CD8-positive, alpha-beta memory T cell (primary cell): ENCODE results near the gene CNIH1. TPM values are rescaled to one million over a fixed set of nuclear protein-coding genes. Genes with fewer than 3 reads are reported as not detected.

Experiments used
- CTCF ChIA-PET: fragments of 350-600 bp; sonication (Branson Sonifier 250); formaldehyde crosslinking; loops from one replicate; lab custom pipeline; 2021; ENCODE audit warnings: antibody characterized with exemption; lab: Charles Lee
- POLR2A ChIA-PET: fragments of 350-600 bp; sonication (Branson Sonifier 250); formaldehyde crosslinking; loops from one replicate; lab custom pipeline; 2021; ENCODE audit warnings: antibody characterized with exemption; lab: Charles Lee
- DNase-seq, 5 donors: peaks; one replicate each; pipeline versions ENCODE4 v3.0.0 to v3.0.0-alpha.2; 2020 to 2022; ENCODE audit warnings: mixed read lengths in 1 of 5
- H3K27ac ChIP-seq: one replicate; pipeline ENCODE4 v1.7.0; 2013; ENCODE audit warnings: low read depth, mild to moderate bottlenecking, low read length, moderate library complexity
- H3K27me3 ChIP-seq: 2 replicates; pipeline ENCODE4 v1.7.0; 2013; ENCODE audit warnings: low read length, mild to moderate bottlenecking; ENCODE audit not compliant: insufficient read depth, poor library complexity, severe bottlenecking
- H3K36me3 ChIP-seq: 2 replicates; pipeline ENCODE4 v1.7.0; 2013; ENCODE audit warnings: mild to moderate bottlenecking, low read length, moderate library complexity; ENCODE audit not compliant: insufficient read depth
- H3K4me1 ChIP-seq: 2 replicates; pipeline ENCODE4 v1.7.0; 2013; ENCODE audit warnings: mild to moderate bottlenecking, low read length, moderate library complexity; ENCODE audit not compliant: insufficient read depth
- H3K4me3 ChIP-seq: 2 replicates; pipeline ENCODE4 v1.7.0; 2013; ENCODE audit warnings: mild to moderate bottlenecking, low read length
- H3K9me3 ChIP-seq: 2 replicates; pipeline ENCODE4 v1.7.0; 2013; ENCODE audit warnings: mild to moderate bottlenecking, low read length
- H3K27ac Mint-ChIP-seq, 8 donors: one replicate each; pipeline ENCODE4 v1.8.0; 2020 to 2021; ENCODE audit warnings: mixed read lengths in 8 of 8, mild to moderate bottlenecking in 6 of 8, inconsistent platforms in 3 of 8, moderate library complexity in 3 of 8
- H3K27me3 Mint-ChIP-seq, 2 donors: one replicate each; pipeline ENCODE4 v1.8.0; 2020 to 2021; ENCODE audit warnings: mixed read lengths in 2 of 2, mild to moderate bottlenecking in 1 of 2, moderate library complexity in 1 of 2
- H3K36me3 Mint-ChIP-seq, 3 donors: one replicate each; pipeline ENCODE4 v1.8.0; 2020 to 2021; ENCODE audit warnings: mixed read lengths in 3 of 3, inconsistent platforms in 1 of 3, mild to moderate bottlenecking in 1 of 3
- H3K4me1 Mint-ChIP-seq, 3 donors: one replicate each; pipeline ENCODE4 v1.8.0; 2020 to 2021; ENCODE audit warnings: mixed read lengths in 3 of 3, inconsistent platforms in 1 of 3, mild to moderate bottlenecking in 1 of 3
- H3K4me3 Mint-ChIP-seq, 7 donors: one replicate each; pipeline ENCODE4 v1.8.0; 2020 to 2021; ENCODE audit warnings: mixed read lengths in 7 of 7, mild to moderate bottlenecking in 6 of 7, moderate library complexity in 4 of 7, inconsistent platforms in 2 of 7
- H3K9me3 Mint-ChIP-seq, 5 donors: one replicate each; pipeline ENCODE4 v1.8.0; 2020 to 2022; ENCODE audit warnings: mixed read lengths in 5 of 5, mild to moderate bottlenecking in 3 of 5, moderate library complexity in 2 of 5, inconsistent platforms in 1 of 5
- polyA plus RNA-seq: library from polyadenylated mRNA; unstranded; fragments of 300-500 nt; fragmentation: Illumina TruSeq; gene quantifications from one replicate; pipeline ENCODE4 v1.2.3, GENCODE V29; 2021
- total RNA-seq, 2 experiments: library from RNA; stranded (reverse); gene quantifications; one replicate each; pipeline ENCODE4 v1.2.3, GENCODE V29; 2021

The CNIH1 gene
- total and polyA plus RNA-seq, 3 experiments from 2014 or later = 84.9 to 104 (median 87.1) TPM

GRCh38 chr14:54487771-54488170 lies 46.6 kb upstream of the CNIH1 start:
- peak overlapping the region; percentile 84 to 95 (median 88) for H3K4me3 Mint-ChIP-seq
- Histone ChIP-seq H3K4me1 (peaks cover 32% of the 10 kb centered on the region), H3K27me3 (no peaks in the 10 kb centered on the region), H3K4me3 (peak overlapping the region; percentile 69), H3K27ac (peak overlapping the region; percentile 78), H3K36me3 (no peaks in the 10 kb centered on the region), H3K9me3 (no peaks in the 10 kb centered on the region)
- H3K9me3 Mint-ChIP-seq = peaks cover 0 to 5% (median 0%) of the 10 kb centered on the region in 5 donors
- H3K36me3 Mint-ChIP-seq = peaks cover 0 to 23% (median 3%) of the 10 kb centered on the region in 3 donors
- peak overlapping the region; percentile 64 to 96 (median 90) for H3K27ac Mint-ChIP-seq
- DNase-seq = no peak
- peaks cover 0 to 7% of the 10 kb centered on the region in 2 donors for H3K27me3 Mint-ChIP-seq
- POLR2A ChIA-PET = interaction anchor here (0.6 to 1.4 kb wide), 4 partner anchors 19 to 81 kb away, joined by 3 to 11 read pairs (median 6); partner anchors contain the start of genes CGRRF1 and SAMD4A
- CTCF ChIA-PET = interaction anchor here (1.0 to 4.3 kb wide), 8 partner anchors 8 to 90 kb away, joined by 3 to 44 read pairs (median 5); partner anchors contain the start of genes CGRRF1 and SAMD4A
- peaks cover 51 to 80% (median 67%) of the 10 kb centered on the region in 3 donors for H3K4me1 Mint-ChIP-seq

- Histone ChIP-seq H3K9me3 (no peaks in the 10 kb centered on the region), H3K4me3 (no peak overlapping the region), H3K36me3 (no peaks in the 10 kb centered on the region), H3K27me3 (no peaks in the 10 kb centered on the region), H3K27ac (no peak overlapping the region), H3K4me1 (peaks cover 32% of the 10 kb centered on the region)
- Mint-ChIP-seq H3K4me3 (peak overlapping the region; percentile 28 to 94 (median 85)), H3K27me3 (peaks cover 0 to 7% of the 10 kb centered on the region in 2 donors), H3K27ac (peak overlapping the region; percentile 22 to 96 (median 82)), H3K4me1 (peaks cover 57 to 84% (median 68%) of the 10 kb centered on the region in 3 donors), H3K9me3 (peaks cover 0 to 5% (median 0%) of the 10 kb centered on the region in 5 donors), H3K36me3 (peaks cover 0 to 30% (median 5%) of the 10 kb centered on the region in 3 donors)
- ChIA-PET POLR2A (no interaction called here), CTCF (interaction anchor here (2.2 to 4.3 kb wide), 2 partner anchors 22 to 78 kb away, joined by 8 to 44 read pairs; partner anchors contain the start of gene CGRRF1)
- no peak for DNase-seq
Observed at GRCh38 chr14:54486685-54487084, 45.5 kb upstream of the CNIH1 start.

GRCh38 chr14:54483846-54484245 lies 42.7 kb upstream of the CNIH1 start:
- Histone ChIP-seq H3K4me3 (no peak overlapping the region), H3K27me3 (no peaks in the 10 kb centered on the region), H3K4me1 (peaks cover 20% of the 10 kb centered on the region), H3K27ac (no peak overlapping the region), H3K9me3 (no peaks in the 10 kb centered on the region), H3K36me3 (no peaks in the 10 kb centered on the region)
- Mint-ChIP-seq H3K4me1 (peaks cover 48 to 62% (median 55%) of the 10 kb centered on the region in 3 donors), H3K4me3 (peak overlapping the region in 1 of 7 donors; percentile 28), H3K27ac (peak overlapping the region in 2 of 8 donors; percentile 0 to 3), H3K36me3 (peaks cover 0 to 44% (median 8%) of the 10 kb centered on the region in 3 donors), H3K9me3 (peaks cover 0 to under 1% (median 0%) of the 10 kb centered on the region in 5 donors), H3K27me3 (peaks cover 0 to under 1% of the 10 kb centered on the region in 2 donors)
- ChIA-PET CTCF (interaction anchor here (1.0 kb wide), 1 partner anchor 21 kb away, joined by 3 read pairs; no protein-coding TSS in a partner anchor), POLR2A (no interaction called here)
- no peak for DNase-seq

GRCh38 chr14:54483073-54483745 lies 42.0 kb upstream of the CNIH1 start:
- Mint-ChIP-seq H3K36me3 (peaks cover 0 to 48% (median 10%) of the 10 kb centered on the region in 3 donors), H3K4me1 (peaks cover 46 to 61% (median 54%) of the 10 kb centered on the region in 3 donors), H3K9me3 (no peaks in the 10 kb centered on the region), H3K27me3 (no peaks in the 10 kb centered on the region), H3K4me3 (no peak overlapping the region), H3K27ac (peak overlapping the region in 3 of 8 donors; percentile 11 to 73 (median 11))
- Histone ChIP-seq H3K4me3 (no peak overlapping the region), H3K36me3 (peaks cover 5% of the 10 kb centered on the region), H3K27ac (no peak overlapping the region), H3K27me3 (no peaks in the 10 kb centered on the region), H3K9me3 (no peaks in the 10 kb centered on the region), H3K4me1 (peaks cover 18% of the 10 kb centered on the region)
- DNase-seq = no peak
- CTCF ChIA-PET = no interaction called here
- POLR2A ChIA-PET = no interaction called here

GRCh38 chr14:54481695-54482094 lies 40.5 kb upstream of the CNIH1 start:
- no peak for DNase-seq
- Histone ChIP-seq H3K27ac (no peak overlapping the region), H3K27me3 (no peaks in the 10 kb centered on the region), H3K9me3 (no peaks in the 10 kb centered on the region), H3K4me1 (peaks cover 5% of the 10 kb centered on the region), H3K36me3 (peaks cover 6% of the 10 kb centered on the region), H3K4me3 (no peak overlapping the region)
- ChIA-PET CTCF (no interaction called here), POLR2A (no interaction called here)
- peaks cover 0 to 55% (median 14%) of the 10 kb centered on the region in 3 donors for H3K36me3 Mint-ChIP-seq
- H3K27me3 Mint-ChIP-seq = no peaks in the 10 kb centered on the region
- no peaks in the 10 kb centered on the region for H3K9me3 Mint-ChIP-seq
- peaks cover 34 to 47% (median 38%) of the 10 kb centered on the region in 3 donors for H3K4me1 Mint-ChIP-seq
- H3K27ac Mint-ChIP-seq = no peak overlapping the region
- no peak overlapping the region for H3K4me3 Mint-ChIP-seq

GRCh38 chr14:54480830-54481562 lies 39.8 kb upstream of the CNIH1 start:
- ChIA-PET CTCF (no interaction called here), POLR2A (no interaction called here)
- H3K4me3 ChIP-seq = no peak overlapping the region
- Mint-ChIP-seq H3K27ac (no peak overlapping the region), H3K36me3 (peaks cover 0 to 62% (median 18%) of the 10 kb centered on the region in 3 donors), H3K4me1 (peaks cover 31 to 40% (median 31%) of the 10 kb centered on the region in 3 donors), H3K9me3 (no peaks in the 10 kb centered on the region), H3K27me3 (no peaks in the 10 kb centered on the region), H3K4me3 (no peak overlapping the region)
- no peaks in the 10 kb centered on the region for H3K27me3 ChIP-seq
- peaks cover 6% of the 10 kb centered on the region for H3K36me3 ChIP-seq
- no peak for DNase-seq
- no peak overlapping the region for H3K27ac ChIP-seq
- no peaks in the 10 kb centered on the region for H3K4me1 ChIP-seq
- H3K9me3 ChIP-seq = no peaks in the 10 kb centered on the region

- ChIA-PET CTCF (interaction anchor here (1.6 kb wide), 1 partner anchor 31 kb away, joined by 3 read pairs; the partner anchor contains the start of gene CGRRF1), POLR2A (no interaction called here)
- H3K4me3 Mint-ChIP-seq = no peak overlapping the region
- H3K4me1 Mint-ChIP-seq = peaks cover 14 to 21% (median 17%) of the 10 kb centered on the region in 3 donors
- H3K9me3 ChIP-seq = no peaks in the 10 kb centered on the region
- H3K36me3 Mint-ChIP-seq = peaks cover 0 to 78% (median 22%) of the 10 kb centered on the region in 3 donors
- no peaks in the 10 kb centered on the region for H3K9me3 Mint-ChIP-seq
- peaks cover 6% of the 10 kb centered on the region for H3K36me3 ChIP-seq
- no peaks in the 10 kb centered on the region for H3K27me3 ChIP-seq
- no peak overlapping the region for H3K27ac ChIP-seq
- H3K4me3 ChIP-seq = no peak overlapping the region
- DNase-seq = no peak
- H3K27ac Mint-ChIP-seq = no peak overlapping the region
- no peaks in the 10 kb centered on the region for H3K4me1 ChIP-seq
- H3K27me3 Mint-ChIP-seq = no peaks in the 10 kb centered on the region
Observed at GRCh38 chr14:54478636-54479215, 37.6 kb upstream of the CNIH1 start.
